COLO668 (cell line): Measurements from ENCODE around the gene RBM48.
"Not testable (repeated sequence)": the region's sequence is repeated elsewhere in the genome, so short reads cannot be mapped to it uniquely, and the experiment has no call there.

ENCODE experiments used
- DNase-seq: peaks from one replicate; lab custom pipeline; 2025; ENCODE audit not compliant: unreplicated experiment; lab: John Stamatoyannopoulos, UW

RBM48 gene

DNA sequence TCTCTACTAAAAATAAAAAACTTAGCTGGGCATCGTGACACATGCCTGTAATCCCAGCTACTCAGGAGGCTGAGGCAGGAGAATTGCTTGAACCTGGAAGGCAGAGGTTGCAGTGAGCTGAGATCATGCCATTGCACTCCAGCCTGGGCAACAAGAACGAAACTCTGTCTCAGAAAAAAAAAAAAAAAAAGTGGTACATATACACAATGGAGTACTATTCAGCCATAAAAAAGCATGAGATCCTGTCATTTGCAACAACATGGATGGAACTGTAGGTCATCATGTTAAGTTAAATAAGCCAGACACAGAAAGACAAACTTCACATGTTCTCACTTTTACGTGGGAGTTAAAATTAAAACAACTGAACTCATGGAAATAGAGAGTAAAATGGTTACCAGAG is 14.9 kb downstream of the RBM48 start:
- not testable (repeated sequence) for DNase-seq

DNA sequence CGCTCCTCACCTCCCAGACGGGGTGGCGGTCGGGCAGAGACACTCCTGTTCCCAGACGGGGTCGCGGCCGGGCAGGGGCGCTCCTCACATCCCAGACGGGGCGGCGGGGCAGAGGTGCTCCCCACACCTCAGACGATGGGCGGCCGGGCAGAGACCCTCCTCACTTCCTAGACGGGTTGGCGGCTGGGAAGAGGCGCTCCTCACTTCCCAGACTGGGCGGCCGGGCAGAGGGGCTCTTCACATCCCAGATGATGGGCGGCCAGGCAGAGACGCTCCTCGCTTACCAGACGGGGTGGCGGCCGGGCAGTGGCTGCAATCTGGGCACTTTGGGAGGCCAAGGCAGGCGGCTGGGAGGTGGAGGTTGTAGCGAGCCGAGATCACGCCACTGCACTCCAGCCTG is 16.5 kb downstream of the RBM48 start:
- not testable (repeated sequence) for DNase-seq

DNA sequence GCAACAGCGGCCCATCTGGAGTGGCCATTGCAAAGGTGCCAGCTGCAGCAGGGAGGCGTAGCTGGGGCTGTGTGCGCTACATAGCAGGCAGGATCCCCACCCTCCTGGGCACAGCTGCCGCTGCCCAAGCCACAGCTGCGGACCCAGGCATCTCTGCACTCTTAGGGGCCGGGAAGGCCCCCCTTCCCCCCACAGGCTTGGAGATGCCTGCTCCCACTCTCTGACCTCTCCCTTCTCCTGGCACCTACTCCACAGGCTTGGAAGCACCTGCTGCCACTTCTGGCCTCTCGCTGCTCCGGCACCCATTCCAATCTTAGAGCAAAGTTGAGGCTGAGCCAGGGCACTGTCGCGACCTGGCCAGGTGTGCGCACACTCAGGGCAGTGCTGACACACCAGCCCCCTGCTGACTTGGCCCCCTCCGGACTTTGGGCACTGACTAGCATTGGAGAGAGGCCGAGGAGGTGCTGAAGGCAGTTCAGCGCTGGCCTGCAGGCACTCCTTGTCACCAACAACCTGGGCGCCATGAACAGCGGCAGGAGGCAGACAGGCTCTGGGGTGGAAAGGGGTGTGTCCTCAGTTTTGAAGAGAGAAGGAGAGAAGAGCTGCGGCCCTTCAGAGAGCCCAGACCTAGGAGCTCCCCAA is 18.4 kb downstream of the RBM48 start:
- no peak for DNase-seq

GRCh38 chr7:92547579-92547978 is 19.0 kb downstream of the RBM48 start:
- no peak for DNase-seq

- no peak for DNase-seq
Observed at GRCh38 chr7:92550194-92550593, 21.6 kb downstream of the RBM48 start.

- DNase-seq: no peak
Observed at GRCh38 chr7:92557249-92557648, 28.7 kb downstream of the RBM48 start.

DNA sequence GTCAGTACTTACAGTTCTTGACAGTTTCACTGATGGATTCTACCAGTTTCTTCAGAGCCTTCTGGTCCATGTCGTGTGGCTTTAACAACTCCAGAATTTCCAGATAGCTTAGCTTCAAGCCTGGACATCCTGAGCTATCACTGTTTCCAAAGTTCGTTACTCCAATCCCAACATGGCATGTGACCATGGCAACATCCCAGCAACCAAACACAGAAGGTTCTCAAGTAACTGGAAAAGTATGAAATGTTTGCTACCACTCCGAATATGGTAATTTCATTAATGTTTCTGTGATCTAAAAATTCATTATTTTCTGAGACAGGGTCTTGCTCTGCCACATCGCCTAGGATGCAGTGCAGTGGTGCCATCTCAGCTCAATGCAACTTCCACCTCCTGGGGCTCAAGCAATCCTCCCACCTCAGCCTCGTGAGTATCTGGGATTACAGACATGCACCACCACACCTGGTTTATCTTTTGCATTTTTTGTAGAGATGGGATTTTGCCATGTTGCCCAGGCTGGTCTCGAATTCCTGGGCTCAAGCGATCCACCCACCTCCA is 29.3 kb downstream of the RBM48 start:
- no peak for DNase-seq

DNA sequence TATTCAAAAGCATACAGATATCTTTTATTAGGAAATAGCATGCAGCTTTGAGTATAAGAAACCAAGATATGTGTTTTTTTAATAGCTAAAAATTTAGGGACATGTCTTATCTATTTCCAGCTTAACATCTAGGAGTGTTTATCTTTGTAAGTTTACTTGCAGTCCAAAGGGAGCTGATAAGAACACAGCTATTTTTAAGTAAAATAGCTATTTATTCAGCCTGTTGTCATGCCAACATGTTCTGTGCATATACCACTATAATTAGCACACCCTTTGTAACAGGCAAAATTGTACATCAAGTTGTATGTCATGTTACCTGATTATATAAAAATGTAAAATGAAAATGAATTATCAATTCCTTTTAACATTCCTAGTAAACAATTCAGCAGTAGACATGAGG is 32.0 kb downstream of the RBM48 start:
- DNase-seq: no peak

- DNase-seq: no peak
Observed at GRCh38 chr7:92563345-92563744, 34.8 kb downstream of the RBM48 start.

DNA sequence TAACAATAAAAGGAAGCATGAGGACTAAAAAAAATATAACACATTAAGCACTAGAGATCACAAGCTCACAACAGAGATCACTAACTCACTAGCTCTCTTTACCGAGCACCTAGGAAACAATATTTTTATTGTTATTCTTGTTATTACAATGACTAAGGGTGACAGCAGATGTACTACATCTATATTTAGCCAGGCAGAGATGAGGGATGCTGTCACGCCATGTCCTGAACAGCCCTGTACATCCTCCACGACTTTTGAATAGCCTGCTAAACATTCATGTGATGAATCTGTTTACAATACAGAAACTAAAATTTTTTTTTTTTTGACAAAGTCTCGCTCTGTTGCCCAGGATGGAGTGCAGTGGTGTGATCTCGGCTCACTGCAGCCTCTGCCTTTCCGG is 38.9 kb downstream of the RBM48 start:
- no peak for DNase-seq

- no peak for DNase-seq
Observed at GRCh38 chr7:92569137-92569536, 40.5 kb downstream of the RBM48 start.

- no peak for DNase-seq
Observed at GRCh38 chr7:92576296-92576695, 47.7 kb downstream of the RBM48 start.

GRCh38 chr7:92582948-92583347 is 54.4 kb downstream of the RBM48 start:
- DNase-seq: no peak

DNA sequence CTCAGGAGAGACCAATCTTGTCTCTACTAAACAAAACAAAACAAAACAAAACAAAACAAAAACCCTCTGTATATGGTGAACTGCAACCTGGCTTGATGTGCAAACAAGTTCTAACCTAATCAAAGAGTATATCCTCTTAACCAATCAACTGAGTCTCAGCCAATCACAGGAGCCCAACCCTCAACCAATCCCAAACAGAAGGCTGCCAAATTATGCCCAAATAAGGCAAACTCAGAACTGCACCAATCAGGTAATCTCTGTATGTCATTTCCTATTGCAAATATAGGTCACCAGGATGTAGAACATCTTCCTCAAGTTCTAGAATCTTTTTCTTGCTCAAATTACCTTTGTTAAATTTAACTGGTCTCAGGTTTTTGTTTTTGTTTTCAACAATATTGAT is 56.4 kb downstream of the RBM48 start:
- no peak for DNase-seq

- no peak for DNase-seq
Observed at GRCh38 chr7:92586403-92586802, 57.8 kb downstream of the RBM48 start.

GRCh38 chr7:92586841-92587240 is 58.2 kb downstream of the RBM48 start:
- no peak for DNase-seq
